PC-3 (cell line): Measurements from ENCODE around the gene GLCE.

Experiments
- CTCF ChIP-seq: fragments of 300-600 bp; sonication (generic); conservative IDR thresholded peaks from 2 replicates; pipeline ENCODE4 v1.5.1; 2017; ENCODE audit warnings: antibody characterized with exemption, low read depth, mild to moderate bottlenecking, low read length
- EZH2 ChIP-seq: fragments of 300-600 bp; sonication (generic); IDR thresholded peaks from one replicate; pipeline ENCODE4 v1.6.1; 2017; ENCODE audit warnings: antibody characterized with exemption, mild to moderate bottlenecking, low read length; ENCODE audit not compliant: unreplicated experiment

GRCh38 chr15:69213786-69214185, 53.4 kb downstream of the GLCE start:
- TF ChIP-seq CTCF (peak; percentile 53; the same call in 1 of the 2 replicates), EZH2 (no peak)
